NCI-H460 (cell line): Measurements from ENCODE around the gene ZCCHC10. TPM values are rescaled to one million over a fixed set of nuclear protein-coding genes. Genes with fewer than 3 reads are reported as not detected.
A peak's percentile ranks its signal among the peaks of the same experiment; 100 is the strongest.

Source experiments
- DNase-seq: peaks from one replicate; pipeline ENCODE4 v3.0.0-alpha.2; 2016; ENCODE audit warnings: low read depth; ENCODE audit errors: extremely low read depth
- polyA plus RNA-seq: library from polyadenylated mRNA; depleted of rRNA; stranded (reverse); fragments of >200 nt; gene quantifications from 2 replicates; pipeline ENCODE4 v1.2.3, GENCODE V29; 2014; cell fraction: nucleus; rRNA removed
- total RNA-seq: library from RNA; depleted of rRNA; stranded (reverse); fragments of >200 nt; shearing (Covaris generic); gene quantifications from 2 replicates; pipeline ENCODE4 v1.2.3, GENCODE V29; 2014; rRNA removed

Gene ZCCHC10
- total RNA-seq, result 28.5 and 42.6 TPM in 2 replicates
- polyA plus RNA-seq, result 12.7 and 223 TPM in 2 replicates

- peak; percentile 88 for DNase-seq
These were observed at the start of gene ZCCHC10 for GRCh38 chr5:133025804-133026663. TSS of gene ZCCHC10 (minus strand) at chr5:133026549. CDS start at chr5:133026537, 12 bp downstream.

DNA sequence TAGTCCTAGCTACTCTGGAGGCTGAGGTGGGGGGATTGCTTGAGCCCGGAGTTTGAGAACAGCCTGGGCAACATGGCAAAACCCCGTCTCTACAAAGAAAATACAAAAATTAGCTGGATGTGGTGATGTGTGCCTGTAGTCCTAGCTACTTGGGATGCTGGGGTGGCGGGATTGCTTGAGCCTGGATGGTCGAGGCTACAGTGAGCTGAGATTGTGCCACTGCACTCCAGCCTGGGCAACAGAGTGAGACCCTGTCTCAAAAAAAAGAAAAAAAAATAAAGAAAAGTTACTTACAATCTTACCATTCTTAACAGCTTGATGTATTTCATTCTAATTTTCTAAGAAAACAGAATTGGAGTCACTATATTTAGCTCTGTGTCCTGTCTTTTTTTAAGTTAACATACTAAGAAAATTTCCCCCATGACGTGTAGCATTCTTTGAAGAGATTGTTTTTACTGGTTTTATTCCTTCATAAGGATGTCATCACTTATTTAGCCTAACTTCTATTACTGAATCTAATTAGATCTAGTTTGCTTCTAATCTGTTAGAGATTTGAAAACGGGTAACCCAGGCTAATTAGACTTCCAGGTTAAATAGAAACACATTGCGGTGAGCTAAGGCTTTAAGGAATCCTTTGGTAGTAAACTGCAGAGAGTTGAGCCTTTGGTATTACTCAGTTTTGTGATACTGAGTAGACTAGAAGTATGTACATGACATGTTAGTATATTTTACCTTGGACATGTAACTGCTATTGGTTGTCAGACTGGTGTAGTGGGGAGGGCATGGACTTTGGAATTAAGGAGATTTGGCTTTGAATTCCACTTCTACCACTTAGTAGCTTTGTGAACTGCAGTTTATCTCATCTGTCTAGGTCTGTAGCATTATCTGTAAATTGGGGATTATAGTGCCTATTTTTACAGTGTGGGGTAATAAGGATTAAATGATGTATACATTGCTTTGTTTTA, 49.5 kb upstream of the ZCCHC10 start:
- DNase-seq, result no peak

GRCh38 chr5:133072021-133072420, 45.7 kb upstream of the ZCCHC10 start:
- DNase-seq, result no peak

GRCh38 chr5:133066045-133066444, 39.7 kb upstream of the ZCCHC10 start:
- no peak for DNase-seq

- DNase-seq, result no peak
These were observed 39.1 kb upstream of the ZCCHC10 start for GRCh38 chr5:133065471-133065870.

GRCh38 chr5:133063965-133064364, 37.6 kb upstream of the ZCCHC10 start:
- DNase-seq, result no peak

- DNase-seq, result no peak
These were observed 35.9 kb upstream of the ZCCHC10 start for GRCh38 chr5:133062276-133062675.

DNA sequence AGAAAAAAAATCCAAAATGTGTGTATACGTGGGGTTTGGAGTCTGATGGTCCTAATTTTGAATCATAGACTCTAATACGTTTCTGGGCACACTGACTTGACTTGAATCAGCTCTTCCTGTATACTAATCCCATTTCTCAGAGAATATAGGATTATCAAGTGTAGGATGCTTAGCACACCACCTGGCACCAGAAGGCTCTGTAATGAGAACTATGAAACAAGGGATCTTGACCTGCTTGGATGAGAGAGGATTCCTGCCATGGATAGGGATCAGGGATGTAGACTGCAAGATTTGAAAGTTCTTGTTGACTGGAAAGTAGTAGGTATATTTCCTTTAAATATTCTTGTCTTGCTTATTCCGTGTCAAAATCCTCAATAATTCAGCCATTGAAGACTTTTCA, 33.3 kb upstream of the ZCCHC10 start:
- no peak for DNase-seq

GRCh38 chr5:133056891-133057290, 30.5 kb upstream of the ZCCHC10 start:
- DNase-seq, result no peak

DNA sequence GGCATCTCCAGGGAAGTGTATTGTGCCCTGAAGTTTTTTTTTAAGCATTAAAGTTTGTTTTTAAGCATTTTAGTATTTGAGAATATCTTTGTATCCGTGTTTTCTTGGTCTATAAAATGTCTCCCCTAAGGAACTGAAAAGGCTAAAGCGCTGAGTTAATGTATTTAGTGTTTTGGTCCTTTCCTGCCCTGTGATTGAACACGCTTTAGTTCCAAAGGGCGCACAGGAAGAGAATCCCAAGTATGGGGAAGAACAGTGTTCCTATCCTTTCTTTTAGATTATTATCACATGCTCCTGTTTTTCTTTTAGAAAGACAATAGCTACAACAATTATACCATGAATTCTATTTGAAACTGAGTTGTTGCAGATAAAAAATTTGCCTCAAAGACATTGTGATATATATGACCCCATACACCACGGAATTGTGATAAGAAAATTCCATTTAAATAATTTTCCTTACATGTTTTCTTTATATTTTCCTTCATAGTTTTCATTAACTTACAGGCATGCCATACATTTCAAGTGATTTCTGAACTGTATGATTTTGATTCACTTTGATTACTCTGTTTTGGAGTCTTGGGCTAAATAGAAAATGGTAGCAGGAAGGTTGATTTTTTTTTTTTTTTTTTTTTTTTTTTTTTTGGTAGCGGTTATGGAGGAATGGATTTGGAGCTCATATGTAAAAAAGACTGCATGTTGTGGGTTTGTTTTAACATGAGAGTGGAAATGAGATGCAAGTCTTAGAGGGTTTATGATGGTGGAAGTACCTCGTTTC, 28.5 kb upstream of the ZCCHC10 start:
- no peak for DNase-seq

DNA sequence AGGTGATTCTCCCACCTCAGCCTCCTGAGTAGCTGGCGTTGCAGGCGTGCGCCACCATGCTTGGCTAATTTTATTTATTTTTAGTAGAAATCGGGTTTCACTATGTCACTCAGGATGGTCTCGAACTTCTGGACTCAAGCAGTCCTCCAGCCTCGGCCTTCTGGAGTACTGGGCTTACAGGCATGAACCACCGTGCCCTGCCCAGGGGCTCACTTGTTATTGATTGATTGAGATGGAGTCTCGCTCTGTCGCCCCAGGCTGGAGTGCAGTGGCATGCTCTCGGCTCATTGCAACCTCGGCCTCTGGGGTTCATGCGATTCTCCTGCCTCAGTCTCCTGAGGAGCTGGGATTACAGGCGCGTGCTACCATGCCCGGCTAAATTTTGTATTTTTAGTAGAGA, 27.1 kb upstream of the ZCCHC10 start:
- DNase-seq, result no peak

DNA sequence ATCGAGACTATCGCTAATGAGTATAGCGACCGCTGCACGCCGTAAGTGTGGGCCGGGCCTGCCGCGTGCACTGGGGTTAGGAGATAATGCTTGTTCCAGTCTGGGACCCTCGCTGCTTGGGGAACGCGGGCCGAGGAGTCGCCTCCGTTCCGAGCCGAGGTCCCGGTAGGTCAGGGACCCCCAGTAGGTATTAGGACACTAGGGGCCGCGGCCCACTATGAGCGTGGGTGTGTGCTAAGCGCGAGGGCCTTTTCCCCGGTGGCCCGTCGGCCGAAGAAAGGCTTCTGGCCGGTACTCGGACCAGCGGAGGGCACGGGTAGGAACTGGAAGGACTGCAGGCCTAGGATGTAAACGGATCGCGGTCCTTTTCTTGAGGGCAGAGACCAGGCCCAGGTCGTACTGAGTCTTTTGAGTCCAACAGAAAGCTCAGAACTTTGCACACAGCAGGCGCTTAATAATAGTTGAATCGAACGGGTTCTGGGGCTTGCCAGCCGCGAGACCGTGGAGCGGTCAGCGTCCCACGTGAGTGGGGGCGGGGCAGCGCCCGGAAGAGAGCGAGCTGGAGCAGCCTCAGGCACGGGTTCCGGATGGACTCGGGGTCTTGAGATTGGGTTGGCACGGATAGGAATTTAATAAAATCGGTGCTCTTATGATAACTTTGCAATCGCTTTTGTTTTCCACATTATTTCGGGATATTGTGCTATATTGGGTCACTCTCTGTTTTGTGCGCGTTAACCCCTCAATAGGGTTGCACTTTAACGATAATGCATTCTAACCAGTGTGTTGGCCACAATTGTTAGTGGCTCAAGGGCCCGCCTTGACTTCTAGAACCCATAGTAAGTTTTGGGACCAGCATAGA, 26.2 kb upstream of the ZCCHC10 start:
- DNase-seq, result peak; percentile 36

DNA sequence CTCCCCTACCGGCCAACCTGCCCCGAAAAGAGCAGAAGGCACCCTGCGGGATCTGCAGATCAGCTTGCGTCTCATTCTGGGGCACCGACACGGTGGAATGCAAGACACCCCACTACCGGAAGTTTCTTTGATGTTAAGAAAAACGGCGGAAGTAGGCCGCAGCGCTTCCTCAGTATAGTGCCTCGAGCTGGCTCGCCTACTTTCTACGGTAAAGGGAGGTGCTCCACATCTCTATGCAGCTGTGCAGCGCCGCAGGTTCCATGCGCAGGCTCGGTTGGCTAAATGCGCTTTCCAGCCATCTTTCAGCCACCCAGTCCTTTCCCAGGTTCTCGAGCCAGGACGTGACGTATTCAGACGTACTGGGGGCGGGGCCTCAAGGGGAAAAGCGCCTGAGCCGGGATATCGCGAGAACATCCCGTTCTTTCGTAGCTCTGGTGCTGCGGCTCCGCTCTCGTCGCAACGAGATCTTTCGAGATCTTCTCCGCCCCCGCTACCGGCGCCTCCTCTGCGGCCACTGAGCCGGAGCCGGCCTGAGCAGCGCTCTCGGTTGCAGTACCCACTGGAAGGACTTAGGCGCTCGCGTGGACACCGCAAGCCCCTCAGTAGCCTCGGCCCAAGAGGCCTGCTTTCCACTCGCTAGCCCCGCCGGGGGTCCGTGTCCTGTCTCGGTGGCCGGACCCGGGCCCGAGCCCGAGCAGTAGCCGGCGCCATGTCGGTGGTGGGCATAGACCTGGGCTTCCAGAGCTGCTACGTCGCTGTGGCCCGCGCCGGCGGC, 25.4 kb upstream of the ZCCHC10 start, which contains the start of gene HSPA4:
TSS of gene HSPA4 (plus strand) at position 472 of the 775 bp plus-strand sequence. CDS start at position 710, 238 bp downstream.
- peak; percentile 98 for DNase-seq

GRCh38 chr5:133051061-133051541, 24.8 kb upstream of the ZCCHC10 start:
- no peak for DNase-seq

- DNase-seq, result no peak
These were observed 24.2 kb upstream of the ZCCHC10 start for GRCh38 chr5:133050521-133050920.

- no peak for DNase-seq
These were observed 23.3 kb upstream of the ZCCHC10 start for GRCh38 chr5:133049726-133050048.

- no peak for DNase-seq
These were observed 22.8 kb upstream of the ZCCHC10 start for GRCh38 chr5:133048993-133049725.

DNA sequence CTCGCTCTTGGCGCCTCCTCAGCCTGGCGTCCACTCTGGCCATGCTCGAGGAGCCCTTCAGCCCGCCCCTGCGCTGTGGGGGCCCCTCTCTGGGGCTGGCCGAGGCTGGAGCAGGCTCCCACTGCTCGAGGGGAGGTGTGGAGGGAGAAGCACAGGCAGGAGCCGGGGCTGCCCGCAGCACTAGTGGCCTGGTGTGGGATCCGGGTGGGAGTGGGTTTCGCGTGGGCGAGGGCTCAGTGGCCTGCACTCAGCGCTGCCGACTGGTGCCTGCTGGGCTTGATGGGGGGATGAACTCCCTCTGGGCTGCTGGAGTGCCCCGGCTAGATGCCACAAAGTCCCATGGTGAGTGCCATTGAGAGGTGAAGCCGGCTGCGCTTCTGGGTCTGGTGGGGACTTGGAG, 21.1 kb upstream of the ZCCHC10 start:
- DNase-seq, result no peak
